ENCODE measurements around the gene IRGM.

DNA sequence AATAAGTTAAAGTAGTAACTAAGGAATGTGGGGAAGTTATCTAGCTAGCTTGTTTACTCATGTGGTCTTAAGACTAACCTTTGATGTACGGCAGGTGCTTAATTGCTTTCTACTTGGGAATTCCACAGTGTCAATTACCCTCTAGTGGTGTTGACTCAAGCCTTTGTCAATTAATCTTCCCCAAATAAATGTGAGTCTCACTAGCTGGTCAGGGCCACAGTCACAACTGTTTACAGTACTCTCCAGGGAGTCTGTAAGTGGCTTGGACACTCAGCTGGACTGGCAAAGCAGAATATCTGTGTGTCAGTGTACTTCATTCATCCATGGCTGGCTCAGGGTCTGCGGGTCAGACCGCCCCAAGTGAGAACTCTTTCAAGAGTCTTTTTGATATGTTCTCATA, 37.0 kb upstream of the IRGM start:
- TF ChIP-seq, protein P1, sequence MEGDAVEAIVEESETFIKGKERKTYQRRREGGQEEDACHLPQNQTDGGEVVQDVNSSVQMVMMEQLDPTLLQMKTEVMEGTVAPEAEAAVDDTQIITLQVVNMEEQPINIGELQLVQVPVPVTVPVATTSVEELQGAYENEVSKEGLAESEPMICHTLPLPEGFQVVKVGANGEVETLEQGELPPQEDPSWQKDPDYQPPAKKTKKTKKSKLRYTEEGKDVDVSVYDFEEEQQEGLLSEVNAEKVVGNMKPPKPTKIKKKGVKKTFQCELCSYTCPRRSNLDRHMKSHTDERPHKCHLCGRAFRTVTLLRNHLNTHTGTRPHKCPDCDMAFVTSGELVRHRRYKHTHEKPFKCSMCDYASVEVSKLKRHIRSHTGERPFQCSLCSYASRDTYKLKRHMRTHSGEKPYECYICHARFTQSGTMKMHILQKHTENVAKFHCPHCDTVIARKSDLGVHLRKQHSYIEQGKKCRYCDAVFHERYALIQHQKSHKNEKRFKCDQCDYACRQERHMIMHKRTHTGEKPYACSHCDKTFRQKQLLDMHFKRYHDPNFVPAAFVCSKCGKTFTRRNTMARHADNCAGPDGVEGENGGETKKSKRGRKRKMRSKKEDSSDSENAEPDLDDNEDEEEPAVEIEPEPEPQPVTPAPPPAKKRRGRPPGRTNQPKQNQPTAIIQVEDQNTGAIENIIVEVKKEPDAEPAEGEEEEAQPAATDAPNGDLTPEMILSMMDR (IDR thresholded peaks at IDR 0.05; ENCODE audit: borderline replicate concordance, extremely low read depth, low read length, poor library complexity, severe bottlenecking) = no peak
- TF ChIP-seq EZH2 (IDR thresholded peaks at IDR 0.05; ENCODE audit: borderline replicate concordance, low read depth, low read length, severe bottlenecking) = no peak
